D721Med (cell line): Measurements from ENCODE around the gene ARID1A.

Source experiments
- DNase-seq: peaks from one replicate; pipeline ENCODE4 v3.0.0; 2011; ENCODE audit warnings: low spot score; ENCODE audit not compliant: insufficient read length
- FAIRE-seq: peaks from 2 replicates; lab custom pipeline; 2011; peaks lifted over from hg19 to GRCh38; lab: Jason Lieb, UNC
- CTCF ChIP-seq: IDR thresholded peaks from 2 replicates; pipeline ENCODE4 v1.5.1; 2012; ENCODE audit warnings: mild to moderate bottlenecking, control low read depth; ENCODE audit not compliant: insufficient read depth; ENCODE audit errors: missing control alignments

Gene ARID1A

DNA sequence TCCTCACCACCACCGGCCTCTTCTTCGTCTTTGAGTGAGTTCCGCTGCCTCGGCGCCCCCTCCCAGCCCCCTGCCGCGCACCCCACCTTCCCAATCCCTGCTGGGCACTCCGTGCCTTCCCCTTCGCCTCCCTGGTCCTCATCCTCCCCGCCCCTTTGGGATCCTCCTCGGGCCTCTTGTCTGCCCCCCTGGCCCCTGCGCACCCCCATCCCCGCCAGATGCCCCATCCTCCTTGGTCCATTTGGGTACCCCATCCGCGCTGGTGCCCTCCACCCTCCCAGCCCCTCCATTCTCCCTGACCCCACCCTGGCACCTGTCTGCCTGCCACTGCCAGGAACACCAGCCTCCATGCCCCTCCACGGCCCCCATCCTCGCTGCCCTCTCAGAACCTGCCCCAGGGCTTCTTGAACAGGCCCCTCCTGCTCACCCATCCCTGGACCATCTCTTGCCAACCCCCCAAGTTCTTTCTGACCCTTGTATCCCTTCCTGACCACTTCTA is 131.3 kb downstream of the ARID1A start:
- FAIRE-seq: no peak
- no peak for DNase-seq
- no peak for TF ChIP-seq CTCF

- TF ChIP-seq CTCF: no peak
- DNase-seq (no peak), FAIRE-seq (no peak)
Measured at GRCh38 chr1:26827663-26828062, 131.8 kb downstream of the ARID1A start.

DNA sequence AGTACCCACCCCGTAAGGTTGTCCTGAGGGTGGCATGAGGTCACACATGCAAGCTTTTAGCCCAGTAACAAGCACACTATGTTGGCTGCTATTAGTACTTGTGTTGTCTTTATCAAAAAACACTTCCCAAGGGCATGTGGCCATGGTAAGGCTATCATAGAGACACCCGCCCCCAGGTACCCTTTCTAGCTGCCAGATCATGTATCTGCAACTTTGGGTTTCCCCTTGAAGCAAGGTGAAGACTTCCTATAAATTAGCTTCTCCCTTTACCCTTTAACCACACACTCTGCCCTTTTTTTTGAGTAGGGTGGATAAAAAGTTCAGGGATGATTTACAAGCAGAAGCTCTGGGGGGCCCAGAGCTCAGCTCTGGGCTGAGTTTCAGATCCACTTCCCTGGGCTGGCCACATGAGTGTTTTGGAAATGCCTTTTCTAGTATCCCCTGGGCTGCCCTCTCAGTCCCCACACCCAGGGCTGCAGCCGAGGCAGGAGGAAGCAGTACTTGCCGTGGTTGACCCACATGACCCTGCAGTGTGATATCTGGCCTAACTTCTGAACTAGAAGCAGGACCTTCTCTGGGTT is 132.7 kb downstream of the ARID1A start:
- FAIRE-seq: no peak
- no peak for TF ChIP-seq CTCF
- no peak for DNase-seq

DNA sequence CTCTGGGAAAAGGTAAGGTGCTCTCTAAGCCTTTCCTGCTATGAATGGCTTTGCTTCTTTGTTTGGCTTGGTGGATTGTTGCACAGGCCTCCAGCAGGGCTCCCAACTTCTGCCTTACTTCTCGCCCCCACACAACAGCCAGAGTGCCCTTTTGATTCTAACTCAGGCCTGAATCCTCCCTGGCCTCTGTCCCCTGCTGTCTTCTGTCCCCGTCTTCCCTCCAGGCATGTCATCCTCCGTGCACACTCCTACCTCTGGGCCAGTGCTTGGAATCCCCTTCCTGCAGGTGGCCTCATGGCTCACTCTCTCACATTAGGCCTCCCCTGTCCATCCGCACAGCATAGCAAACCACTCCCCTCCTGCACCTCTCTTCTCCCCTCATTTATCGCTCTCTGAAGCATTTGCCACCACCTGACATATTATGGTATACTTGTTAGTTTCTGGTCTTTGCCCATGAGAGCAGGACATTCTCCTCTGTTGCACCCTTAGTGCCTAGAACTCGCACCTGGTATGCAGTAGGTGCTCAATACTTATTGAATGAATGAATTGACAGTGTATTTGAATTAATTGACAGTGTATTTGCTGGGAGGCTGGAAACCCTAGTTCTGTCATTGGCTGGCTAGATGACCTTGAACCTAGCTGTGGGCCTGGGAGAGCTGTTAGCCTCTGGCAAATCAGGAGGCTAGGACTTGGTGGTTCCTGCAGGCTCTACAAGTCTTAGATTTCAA is 133.5 kb downstream of the ARID1A start:
- no peak for DNase-seq
- no peak for FAIRE-seq
- no peak for TF ChIP-seq CTCF

- DNase-seq (no peak), FAIRE-seq (no peak)
- TF ChIP-seq CTCF: no peak
Measured at GRCh38 chr1:26831059-26831458, 135.2 kb downstream of the ARID1A start.
